HCT116 (cell line): ENCODE results near the gene HIVEP3.

ENCODE experiments used
- EZH2 ChIP-seq: fragments of 200-600 bp; sonication (generic); IDR thresholded peaks from 2 replicates; pipeline ENCODE4 v1.6.1; 2017; ENCODE audit warnings: antibody characterized with exemption, mixed run types
- POLR2A ChIP-seq: IDR thresholded peaks from 2 replicates; pipeline ENCODE4 v1.7.0; 2011; ENCODE audit warnings: borderline replicate concordance; ENCODE audit not compliant: insufficient read depth, insufficient read length; ENCODE audit errors: extremely low read depth
- ZFX ChIP-seq: fragments of 450-650 bp; IDR thresholded peaks from 2 replicates; pipeline ENCODE4 v1.6.1; 2017
- TF ChIP-seq, protein P1 (sequence below), 3 experiments: fragments of 200-600 bp in 1 of 3; sonication (generic) in 1 of 3; IDR thresholded peaks in 2 of 3; conservative IDR thresholded peaks in 1 of 3; 2 replicates each; pipeline ENCODE4 v1.5.1; 2012 to 2017; ENCODE audit warnings: low read depth in 2 of 3, low read length in 2 of 3, antibody characterized with exemption in 1 of 3, borderline replicate concordance in 1 of 3, control low read depth in 1 of 3, mild to moderate bottlenecking in 1 of 3, mixed read lengths in 1 of 3, mixed run types in 1 of 3, moderate library complexity in 1 of 3; ENCODE audit not compliant: insufficient read depth in 1 of 3

DNA sequence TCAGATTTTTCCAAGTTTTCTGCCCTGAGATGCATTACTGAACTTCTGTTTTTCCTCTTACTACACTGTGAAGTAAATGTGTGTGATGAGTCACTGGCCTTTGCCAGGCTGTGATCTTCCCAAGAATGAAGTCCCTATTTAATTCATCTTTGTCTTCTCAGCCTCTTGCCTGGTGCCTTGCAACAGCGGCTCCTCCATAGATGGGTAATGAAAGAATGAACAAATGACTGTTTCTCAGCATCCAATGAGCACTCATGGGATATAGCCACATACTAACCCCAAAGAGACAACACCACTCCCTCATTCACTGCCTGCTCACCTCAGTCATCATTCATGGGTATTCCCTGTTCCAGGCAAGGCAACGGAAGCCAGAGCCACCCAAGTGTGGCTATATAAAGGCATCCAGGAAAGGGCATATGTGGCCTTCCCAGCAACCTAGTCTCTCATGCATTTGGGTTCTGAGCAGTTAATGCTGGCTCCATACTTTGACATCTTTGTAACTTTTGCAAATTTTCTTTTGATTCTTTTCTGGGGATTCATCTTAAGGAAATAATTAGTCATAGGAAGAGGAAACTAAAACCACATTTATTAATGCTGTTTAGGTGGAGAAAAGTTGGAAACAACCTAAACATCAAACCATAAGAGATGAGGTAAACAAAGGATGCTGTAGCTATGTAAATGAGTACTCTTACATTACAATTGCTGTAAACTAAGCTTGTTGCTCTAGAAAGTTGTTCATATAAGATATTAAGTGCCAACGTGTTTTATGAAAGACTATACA lies 71.9 kb downstream of the HIVEP3 start:
- TF ChIP-seq ZFX, result no peak
- TF ChIP-seq, protein P1, sequence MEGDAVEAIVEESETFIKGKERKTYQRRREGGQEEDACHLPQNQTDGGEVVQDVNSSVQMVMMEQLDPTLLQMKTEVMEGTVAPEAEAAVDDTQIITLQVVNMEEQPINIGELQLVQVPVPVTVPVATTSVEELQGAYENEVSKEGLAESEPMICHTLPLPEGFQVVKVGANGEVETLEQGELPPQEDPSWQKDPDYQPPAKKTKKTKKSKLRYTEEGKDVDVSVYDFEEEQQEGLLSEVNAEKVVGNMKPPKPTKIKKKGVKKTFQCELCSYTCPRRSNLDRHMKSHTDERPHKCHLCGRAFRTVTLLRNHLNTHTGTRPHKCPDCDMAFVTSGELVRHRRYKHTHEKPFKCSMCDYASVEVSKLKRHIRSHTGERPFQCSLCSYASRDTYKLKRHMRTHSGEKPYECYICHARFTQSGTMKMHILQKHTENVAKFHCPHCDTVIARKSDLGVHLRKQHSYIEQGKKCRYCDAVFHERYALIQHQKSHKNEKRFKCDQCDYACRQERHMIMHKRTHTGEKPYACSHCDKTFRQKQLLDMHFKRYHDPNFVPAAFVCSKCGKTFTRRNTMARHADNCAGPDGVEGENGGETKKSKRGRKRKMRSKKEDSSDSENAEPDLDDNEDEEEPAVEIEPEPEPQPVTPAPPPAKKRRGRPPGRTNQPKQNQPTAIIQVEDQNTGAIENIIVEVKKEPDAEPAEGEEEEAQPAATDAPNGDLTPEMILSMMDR (IDR thresholded peaks at IDR 0.05 in 2 of 3, conservative IDR thresholded peaks at IDR 0.05 in 1 of 3; ENCODE audit: borderline replicate concordance in 1 of 3, insufficient read depth in 1 of 3, low read depth in 2 of 3, low read length in 2 of 3), result no peak
- TF ChIP-seq EZH2, result no peak
- no peak for TF ChIP-seq POLR2A
